ENCODE results near the gene TCF19. TPM values are rescaled to one million over a fixed set of nuclear protein-coding genes. Genes with fewer than 3 reads are reported as not detected.

The TCF19 gene
- total RNA-seq, 1 donor from 2014 or later, result 5.6 TPM

Other genes starting within 250 kb of the TCF19 start
- gene VARS2, start 244.4 kb upstream of the TCF19 start, total RNA-seq, result 18.2 TPM
- gene SFTA2, start 226.4 kb upstream of the TCF19 start, total RNA-seq, result not detected
- not detected for gene MUCL3, start 217.6 kb upstream of the TCF19 start, total RNA-seq
- gene MUC21, start 174.9 kb upstream of the TCF19 start, total RNA-seq, result not detected
- gene MUC22, start 148.1 kb upstream of the TCF19 start, total RNA-seq, result 0.22 TPM
- gene C6orf15, start 46.0 kb upstream of the TCF19 start, total RNA-seq, result not detected
- gene PSORS1C1, start 43.8 kb upstream of the TCF19 start, total RNA-seq, result 1.5 TPM
- gene CDSN, start 38.1 kb upstream of the TCF19 start, total RNA-seq, result not detected
- not detected for gene PSORS1C2, start 19.5 kb upstream of the TCF19 start, total RNA-seq
- 11.2 TPM for gene CCHCR1, start 787 bp upstream of the TCF19 start, total RNA-seq
- 0.67 TPM for gene POU5F1, start 12.1 kb downstream of the TCF19 start, total RNA-seq
- gene HLA-C, start 113.5 kb downstream of the TCF19 start, total RNA-seq, result 167 TPM
- gene HLA-B, start 198.6 kb downstream of the TCF19 start, total RNA-seq, result 431 TPM
- gene MICA, start 245.0 kb downstream of the TCF19 start, total RNA-seq, result 10.3 TPM

Measured in left ventricle myocardium superior (tissue), 1 donor.